AG10803 (cell line): ENCODE data around the gene WFDC10B.
"Not testable (repeated sequence)": the region's sequence is repeated elsewhere in the genome, so short reads cannot be mapped to it uniquely, and the experiment has no call there.

Experiments
- DNase-seq: peaks from one replicate; pipeline ENCODE4 v3.0.0; 2010; ENCODE audit warnings: low read depth
- H3K4me3 ChIP-seq: 2 replicates; pipeline ENCODE4 v1.5.1; 2011; ENCODE audit warnings: mild to moderate bottlenecking, low read length, control low read depth
- TF ChIP-seq, protein P1 (sequence below): conservative IDR thresholded peaks from 2 replicates; pipeline ENCODE4 v1.5.1; 2011; ENCODE audit warnings: mild to moderate bottlenecking, low read length, control low read depth, inconsistent platforms

The WFDC10B gene

DNA sequence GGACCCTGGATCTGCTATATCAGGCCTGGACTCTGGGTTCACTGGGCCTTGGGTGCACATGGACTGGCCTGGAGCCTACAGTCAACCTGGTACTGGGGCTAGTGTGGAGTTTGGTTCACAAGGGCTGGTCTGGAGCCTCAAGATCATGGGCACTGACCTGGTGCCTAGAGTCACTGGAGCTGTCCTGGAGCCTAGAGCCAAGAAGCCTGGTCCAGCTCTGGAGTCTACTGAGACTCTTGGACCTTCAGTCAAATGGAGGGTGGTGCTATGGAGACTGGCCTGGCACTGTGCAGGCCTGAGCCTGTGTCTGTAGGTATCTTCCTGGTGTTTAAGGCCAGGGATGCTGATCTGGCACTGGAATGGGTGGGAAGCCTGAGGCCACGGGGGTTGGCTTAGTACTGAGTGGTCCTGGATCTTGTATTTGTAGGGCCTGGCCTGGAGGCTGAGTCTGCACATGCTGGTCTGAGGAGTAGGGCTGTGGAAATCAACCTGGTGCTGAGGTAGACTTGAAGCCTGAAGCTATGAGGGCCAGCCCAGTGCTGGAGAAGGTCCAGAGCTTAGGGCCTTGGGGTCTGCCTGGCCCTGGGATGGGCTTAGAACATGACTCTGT is 57.3 kb downstream of the WFDC10B start:
- no peak for DNase-seq
- no peak overlapping the region for H3K4me3 ChIP-seq
- TF ChIP-seq, protein P1, sequence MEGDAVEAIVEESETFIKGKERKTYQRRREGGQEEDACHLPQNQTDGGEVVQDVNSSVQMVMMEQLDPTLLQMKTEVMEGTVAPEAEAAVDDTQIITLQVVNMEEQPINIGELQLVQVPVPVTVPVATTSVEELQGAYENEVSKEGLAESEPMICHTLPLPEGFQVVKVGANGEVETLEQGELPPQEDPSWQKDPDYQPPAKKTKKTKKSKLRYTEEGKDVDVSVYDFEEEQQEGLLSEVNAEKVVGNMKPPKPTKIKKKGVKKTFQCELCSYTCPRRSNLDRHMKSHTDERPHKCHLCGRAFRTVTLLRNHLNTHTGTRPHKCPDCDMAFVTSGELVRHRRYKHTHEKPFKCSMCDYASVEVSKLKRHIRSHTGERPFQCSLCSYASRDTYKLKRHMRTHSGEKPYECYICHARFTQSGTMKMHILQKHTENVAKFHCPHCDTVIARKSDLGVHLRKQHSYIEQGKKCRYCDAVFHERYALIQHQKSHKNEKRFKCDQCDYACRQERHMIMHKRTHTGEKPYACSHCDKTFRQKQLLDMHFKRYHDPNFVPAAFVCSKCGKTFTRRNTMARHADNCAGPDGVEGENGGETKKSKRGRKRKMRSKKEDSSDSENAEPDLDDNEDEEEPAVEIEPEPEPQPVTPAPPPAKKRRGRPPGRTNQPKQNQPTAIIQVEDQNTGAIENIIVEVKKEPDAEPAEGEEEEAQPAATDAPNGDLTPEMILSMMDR: no peak

DNA sequence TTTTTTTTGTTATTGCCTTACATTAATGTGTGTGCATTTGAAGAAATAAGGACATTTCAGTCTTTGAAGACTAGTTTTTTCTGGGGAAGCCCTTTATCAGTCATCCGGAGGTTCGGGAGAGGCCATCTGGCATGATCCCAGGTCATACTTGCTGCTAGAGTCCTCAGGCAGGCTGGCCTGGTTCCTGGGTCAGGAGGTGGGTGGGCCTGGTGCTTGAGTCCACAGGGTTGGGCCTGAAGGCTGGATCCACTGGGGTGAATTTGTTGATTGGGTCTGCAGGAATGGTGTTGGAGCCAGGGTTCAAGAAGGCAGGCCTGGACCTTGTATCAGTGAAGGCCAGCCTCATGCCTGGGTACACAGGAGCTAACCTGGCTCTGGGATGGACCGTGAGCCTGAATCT is 57.9 kb downstream of the WFDC10B start:
- no peak overlapping the region for H3K4me3 ChIP-seq
- no peak for DNase-seq
- TF ChIP-seq, protein P1: no peak

DNA sequence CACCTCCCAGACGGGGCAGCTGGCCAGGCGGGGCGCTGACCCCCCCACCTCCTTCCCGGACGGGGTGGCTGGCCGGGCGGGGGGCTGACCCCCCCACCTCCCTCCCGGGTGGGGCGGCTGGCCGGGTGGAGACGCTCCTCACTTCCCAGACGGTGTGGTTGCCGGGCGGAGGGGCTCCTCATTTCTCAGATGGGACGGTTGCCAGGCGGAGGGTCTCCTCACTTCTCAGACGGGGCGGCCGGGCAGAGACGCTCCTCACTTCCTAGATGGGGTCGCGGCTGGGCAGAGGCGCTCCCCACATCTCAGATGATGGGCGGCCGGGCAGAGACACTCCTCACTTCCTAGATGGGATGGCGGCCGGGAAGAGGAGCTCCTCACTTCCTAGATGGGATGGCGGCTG is 59.0 kb downstream of the WFDC10B start:
- H3K4me3 ChIP-seq, DNase-seq: not testable (repeated sequence)

DNA sequence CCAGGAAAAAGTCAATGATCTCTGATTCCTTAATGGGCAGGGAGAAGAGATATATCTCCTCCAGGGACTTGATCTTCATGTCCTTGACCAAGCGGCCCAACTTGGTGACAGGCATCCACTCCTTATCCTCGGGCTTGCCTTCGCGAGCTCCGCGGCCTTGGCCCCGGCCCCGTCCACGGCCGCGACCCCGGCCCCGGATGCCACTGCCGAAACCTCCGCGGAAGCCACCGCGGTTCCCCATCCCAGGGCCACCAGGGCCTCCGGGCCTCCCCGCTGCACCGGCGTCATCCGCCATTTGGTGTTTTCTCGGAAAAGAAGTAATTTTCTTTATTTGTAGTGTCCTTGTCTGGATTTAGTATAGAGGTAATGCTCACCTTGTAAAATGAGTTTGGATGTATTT is 63.7 kb downstream of the WFDC10B start:
- DNase-seq, H3K4me3 ChIP-seq: not testable (repeated sequence)

DNA sequence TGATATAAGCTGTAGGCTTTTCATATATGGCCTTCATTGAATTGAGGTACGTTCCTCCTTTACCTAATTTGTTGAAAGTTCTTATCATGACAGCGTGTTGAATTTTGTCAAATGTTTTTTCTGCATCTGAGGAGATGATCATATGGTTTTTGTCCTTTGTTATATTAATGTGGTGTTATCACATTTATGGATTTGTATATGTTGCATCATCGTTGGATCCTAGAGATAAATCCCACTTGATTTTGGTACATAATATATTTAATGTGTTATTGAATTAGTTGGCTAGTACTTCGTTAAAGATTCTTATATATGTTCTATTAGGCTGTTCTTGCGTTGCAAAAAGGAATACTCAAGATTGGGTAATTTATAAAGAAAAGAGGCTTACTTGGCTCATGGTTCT is 65.1 kb downstream of the WFDC10B start:
- DNase-seq: no peak
- no peak overlapping the region for H3K4me3 ChIP-seq
- TF ChIP-seq, protein P1: no peak

DNA sequence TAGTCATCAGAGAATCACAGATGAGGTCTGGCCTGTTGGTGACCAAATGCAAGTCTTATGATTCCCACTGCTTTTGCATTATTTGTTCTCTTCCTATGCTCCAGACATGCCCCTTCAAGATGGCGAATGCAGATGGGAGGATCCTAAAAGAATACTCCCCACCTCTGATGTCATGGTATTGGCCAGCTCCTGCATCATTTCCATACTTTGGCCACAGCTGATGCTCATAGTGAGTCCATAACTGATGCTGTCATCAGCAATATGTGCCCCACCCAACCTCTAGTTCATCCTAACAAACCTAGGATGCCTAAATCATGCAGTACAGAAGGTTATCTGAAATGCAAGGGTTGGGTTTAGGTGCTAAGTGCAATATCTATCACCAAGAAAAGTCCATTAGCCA is 68.3 kb downstream of the WFDC10B start:
- TF ChIP-seq, protein P1: no peak

More for the DNA sequence above, 68.3 kb downstream of the WFDC10B start:
- no peak for DNase-seq
- no peak overlapping the region for H3K4me3 ChIP-seq
